AG08396 (cell line): ENCODE results near the gene IL2RA.
"Not testable (repeated sequence)": the region's sequence is repeated elsewhere in the genome, so short reads cannot be mapped to it uniquely, and the experiment has no call there.

Experiments used
- DNase-seq: peaks from one replicate; pipeline ENCODE4 v3.0.0; 2012; ENCODE audit warnings: low spot score, mixed read lengths

Gene IL2RA

GRCh38 chr10:6013413-6014192, 48.6 kb downstream of the IL2RA start:
- DNase-seq = no peak

- no peak for DNase-seq
Observed at GRCh38 chr10:6012121-6012905, 49.9 kb downstream of the IL2RA start.

- DNase-seq = no peak
Observed at GRCh38 chr10:6011558-6011957, 50.6 kb downstream of the IL2RA start.

- DNase-seq = no peak
Observed at GRCh38 chr10:6010569-6010968, 51.6 kb downstream of the IL2RA start.

GRCh38 chr10:6009961-6010360, 52.2 kb downstream of the IL2RA start:
- no peak for DNase-seq

- peak; percentile 47 for DNase-seq
Observed at GRCh38 chr10:6009150-6009549, 53.0 kb downstream of the IL2RA start.

- peak; percentile 40 for DNase-seq
Observed at GRCh38 chr10:6008497-6009142, 53.5 kb downstream of the IL2RA start.

- no peak for DNase-seq
Observed at GRCh38 chr10:6006991-6007390, 55.2 kb downstream of the IL2RA start.

- DNase-seq = no peak
Observed at GRCh38 chr10:6006546-6006945, 55.6 kb downstream of the IL2RA start.

- no peak for DNase-seq
Observed at GRCh38 chr10:6005856-6006395, 56.2 kb downstream of the IL2RA start.

GRCh38 chr10:6005161-6005804, 56.9 kb downstream of the IL2RA start:
- DNase-seq = not testable (repeated sequence)

GRCh38 chr10:6002809-6003510, 59.2 kb downstream of the IL2RA start:
- no peak for DNase-seq

- DNase-seq = no peak
Observed at GRCh38 chr10:5999440-6000165, 62.6 kb downstream of the IL2RA start.

- no peak for DNase-seq
Observed at GRCh38 chr10:5996696-5997095, 65.5 kb downstream of the IL2RA start.

GRCh38 chr10:5992398-5992797, 69.8 kb downstream of the IL2RA start:
- DNase-seq = no peak

- no peak for DNase-seq
Observed at GRCh38 chr10:5991708-5992107, 70.5 kb downstream of the IL2RA start.

- DNase-seq = no peak
Observed at GRCh38 chr10:5989756-5990155, 72.4 kb downstream of the IL2RA start.

GRCh38 chr10:5988336-5988920, 73.7 kb downstream of the IL2RA start:
- no peak for DNase-seq

- no peak for DNase-seq
Observed at GRCh38 chr10:5987747-5988146, 74.4 kb downstream of the IL2RA start.

GRCh38 chr10:5985029-5985428, 77.1 kb downstream of the IL2RA start:
- DNase-seq = no peak
